Measurements from ENCODE around the gene SPRED2. TPM values are rescaled to one million over a fixed set of nuclear protein-coding genes. Genes with fewer than 3 reads are reported as not detected.

Gene SPRED2
- total RNA-seq, 1 donor from 2014 or later, result 8.4 TPM

- DNase-seq (ENCODE audit: low spot score), result no peak
- no peaks in the 10 kb centered on the region for H3K27me3 Mint-ChIP-seq (ENCODE audit: low read depth)
- H3K27ac Mint-ChIP-seq, result no peak overlapping the region
- no peak overlapping the region for H3K4me3 Mint-ChIP-seq (ENCODE audit: low read depth)
- intact Hi-C loops (cut with micrococcal nuclease), result no loop called here
- peaks cover 11% of the 10 kb centered on the region for H3K36me3 Mint-ChIP-seq (ENCODE audit: low read depth)
- peaks cover 8% of the 10 kb centered on the region for H3K4me1 Mint-ChIP-seq (ENCODE audit: low read depth)
- no peaks in the 10 kb centered on the region for H3K9me3 Mint-ChIP-seq
These were observed 119.1 kb downstream of the SPRED2 start for GRCh38 chr2:65313126-65313953.

GRCh38 chr2:65311596-65311995, 120.8 kb downstream of the SPRED2 start:
- peaks cover 7% of the 10 kb centered on the region for H3K4me1 Mint-ChIP-seq (ENCODE audit: low read depth)
- peaks cover 8% of the 10 kb centered on the region for H3K36me3 Mint-ChIP-seq (ENCODE audit: low read depth)
- H3K27me3 Mint-ChIP-seq (ENCODE audit: low read depth), result peaks cover 3% of the 10 kb centered on the region
- no peaks in the 10 kb centered on the region for H3K9me3 Mint-ChIP-seq
- no peak overlapping the region for H3K4me3 Mint-ChIP-seq (ENCODE audit: low read depth)
- no peak for DNase-seq (ENCODE audit: low spot score)
- intact Hi-C loops (cut with micrococcal nuclease), result no loop called here
- H3K27ac Mint-ChIP-seq, result no peak overlapping the region

GRCh38 chr2:65311049-65311448, 121.3 kb downstream of the SPRED2 start:
- DNase-seq (ENCODE audit: low spot score), result no peak
- Mint-ChIP-seq H3K36me3 (ENCODE audit: low read depth) (peaks cover 8% of the 10 kb centered on the region), H3K27me3 (ENCODE audit: low read depth) (peaks cover 6% of the 10 kb centered on the region), H3K9me3 (no peaks in the 10 kb centered on the region), H3K27ac (no peak overlapping the region), H3K4me1 (ENCODE audit: low read depth) (peaks cover 4% of the 10 kb centered on the region), H3K4me3 (ENCODE audit: low read depth) (no peak overlapping the region)
- intact Hi-C loops (cut with micrococcal nuclease), result no loop called here

- Mint-ChIP-seq H3K27me3 (ENCODE audit: low read depth) (peaks cover 10% of the 10 kb centered on the region), H3K27ac (no peak overlapping the region), H3K9me3 (no peaks in the 10 kb centered on the region), H3K36me3 (ENCODE audit: low read depth) (peaks cover 8% of the 10 kb centered on the region), H3K4me1 (ENCODE audit: low read depth) (peaks cover 4% of the 10 kb centered on the region), H3K4me3 (ENCODE audit: low read depth) (no peak overlapping the region)
- intact Hi-C loops (cut with micrococcal nuclease), result no loop called here
- no peak for DNase-seq (ENCODE audit: low spot score)
These were observed 122.7 kb downstream of the SPRED2 start for GRCh38 chr2:65309699-65310098.

- Mint-ChIP-seq H3K4me3 (ENCODE audit: low read depth) (no peak overlapping the region), H3K9me3 (no peaks in the 10 kb centered on the region), H3K27me3 (ENCODE audit: low read depth) (peaks cover 16% of the 10 kb centered on the region), H3K27ac (no peak overlapping the region), H3K4me1 (ENCODE audit: low read depth) (peaks cover 23% of the 10 kb centered on the region), H3K36me3 (ENCODE audit: low read depth) (no peaks in the 10 kb centered on the region)
- no peak for DNase-seq (ENCODE audit: low spot score)
- intact Hi-C loops (cut with micrococcal nuclease), result loop anchor here (1.0 kb wide), 1 partner anchor 75 kb away; no protein-coding TSS in a partner anchor
These were observed 126.5 kb downstream of the SPRED2 start for GRCh38 chr2:65305934-65306333.

GRCh38 chr2:65300761-65301711, 131.4 kb downstream of the SPRED2 start:
- H3K36me3 Mint-ChIP-seq (ENCODE audit: low read depth), result no peaks in the 10 kb centered on the region
- H3K27ac Mint-ChIP-seq, result peak overlapping the region; percentile 86
- H3K4me3 Mint-ChIP-seq (ENCODE audit: low read depth), result peak overlapping the region; percentile 55
- peak; percentile 69 for DNase-seq (ENCODE audit: low spot score)
- peaks cover 13% of the 10 kb centered on the region for H3K27me3 Mint-ChIP-seq (ENCODE audit: low read depth)
- H3K9me3 Mint-ChIP-seq, result no peaks in the 10 kb centered on the region
- intact Hi-C loops (cut with micrococcal nuclease), result loop anchor here (1.0 to 5.0 kb wide), 12 partner anchors 19 to 779 kb away; partner anchors contain the start of genes ACTR2, AFTPH, RAB1A and SLC1A4
- H3K4me1 Mint-ChIP-seq (ENCODE audit: low read depth), result peaks cover 53% of the 10 kb centered on the region

- peak overlapping the region; percentile 55 for H3K4me3 Mint-ChIP-seq (ENCODE audit: low read depth)
- peaks cover 11% of the 10 kb centered on the region for H3K27me3 Mint-ChIP-seq (ENCODE audit: low read depth)
- H3K36me3 Mint-ChIP-seq (ENCODE audit: low read depth), result no peaks in the 10 kb centered on the region
- H3K9me3 Mint-ChIP-seq, result no peaks in the 10 kb centered on the region
- DNase-seq (ENCODE audit: low spot score), result no peak
- H3K4me1 Mint-ChIP-seq (ENCODE audit: low read depth), result peaks cover 53% of the 10 kb centered on the region
- intact Hi-C loops (cut with micrococcal nuclease), result loop anchor here (2.0 to 5.0 kb wide), 4 partner anchors 35 to 778 kb away; partner anchors contain the start of genes AFTPH and SLC1A4
- H3K27ac Mint-ChIP-seq, result peak overlapping the region; percentile 86
These were observed 132.2 kb downstream of the SPRED2 start for GRCh38 chr2:65300134-65300760.

GRCh38 chr2:65299246-65299645, 133.2 kb downstream of the SPRED2 start:
- H3K9me3 Mint-ChIP-seq, result no peaks in the 10 kb centered on the region
- intact Hi-C loops (cut with micrococcal nuclease), result loop anchor here (1.0 kb wide), 1 partner anchor 138 kb away; no protein-coding TSS in a partner anchor
- no peaks in the 10 kb centered on the region for H3K36me3 Mint-ChIP-seq (ENCODE audit: low read depth)
- peak overlapping the region; percentile 32 for H3K27ac Mint-ChIP-seq
- peak; percentile 28 for DNase-seq (ENCODE audit: low spot score)
- peaks cover 53% of the 10 kb centered on the region for H3K4me1 Mint-ChIP-seq (ENCODE audit: low read depth)
- H3K4me3 Mint-ChIP-seq (ENCODE audit: low read depth), result peak overlapping the region; percentile 41
- H3K27me3 Mint-ChIP-seq (ENCODE audit: low read depth), result peaks cover 20% of the 10 kb centered on the region

- Mint-ChIP-seq H3K4me1 (ENCODE audit: low read depth) (peaks cover 51% of the 10 kb centered on the region), H3K27me3 (ENCODE audit: low read depth) (peaks cover 25% of the 10 kb centered on the region), H3K4me3 (ENCODE audit: low read depth) (no peak overlapping the region), H3K9me3 (no peaks in the 10 kb centered on the region), H3K27ac (no peak overlapping the region), H3K36me3 (ENCODE audit: low read depth) (no peaks in the 10 kb centered on the region)
- no peak for DNase-seq (ENCODE audit: low spot score)
- intact Hi-C loops (cut with micrococcal nuclease), result no loop called here
These were observed 134.3 kb downstream of the SPRED2 start for GRCh38 chr2:65298089-65298488.

- DNase-seq (ENCODE audit: low spot score), result no peak
- no peak overlapping the region for H3K4me3 Mint-ChIP-seq (ENCODE audit: low read depth)
- intact Hi-C loops (cut with micrococcal nuclease), result no loop called here
- peaks cover 46% of the 10 kb centered on the region for H3K4me1 Mint-ChIP-seq (ENCODE audit: low read depth)
- H3K9me3 Mint-ChIP-seq, result no peaks in the 10 kb centered on the region
- no peaks in the 10 kb centered on the region for H3K36me3 Mint-ChIP-seq (ENCODE audit: low read depth)
- no peak overlapping the region for H3K27ac Mint-ChIP-seq
- H3K27me3 Mint-ChIP-seq (ENCODE audit: low read depth), result peaks cover 27% of the 10 kb centered on the region
These were observed 134.9 kb downstream of the SPRED2 start for GRCh38 chr2:65297544-65297943.

- intact Hi-C loops (cut with micrococcal nuclease), result no loop called here
- H3K27me3 Mint-ChIP-seq (ENCODE audit: low read depth), result peaks cover 27% of the 10 kb centered on the region
These were observed 135.4 kb downstream of the SPRED2 start for GRCh38 chr2:65296971-65297370.

GRCh38 chr2:65294701-65295100, 137.7 kb downstream of the SPRED2 start:
- intact Hi-C loops (cut with micrococcal nuclease), result no loop called here

More at GRCh38 chr2:65296971-65297370, 135.4 kb downstream of the SPRED2 start:
- no peak for DNase-seq (ENCODE audit: low spot score)
- Mint-ChIP-seq H3K27ac (no peak overlapping the region), H3K4me1 (ENCODE audit: low read depth) (peaks cover 40% of the 10 kb centered on the region), H3K36me3 (ENCODE audit: low read depth) (no peaks in the 10 kb centered on the region), H3K4me3 (ENCODE audit: low read depth) (no peak overlapping the region), H3K9me3 (no peaks in the 10 kb centered on the region)

More at GRCh38 chr2:65294701-65295100, 137.7 kb downstream of the SPRED2 start:
- Mint-ChIP-seq H3K27ac (no peak overlapping the region), H3K9me3 (no peaks in the 10 kb centered on the region), H3K27me3 (ENCODE audit: low read depth) (peaks cover 31% of the 10 kb centered on the region), H3K36me3 (ENCODE audit: low read depth) (no peaks in the 10 kb centered on the region), H3K4me3 (ENCODE audit: low read depth) (no peak overlapping the region), H3K4me1 (ENCODE audit: low read depth) (peaks cover 19% of the 10 kb centered on the region)
- DNase-seq (ENCODE audit: low spot score), result no peak
